Fibroblast of lung (primary cell): Measurements from ENCODE around the gene GSTA5.

Source experiments
- EZH2 ChIP-seq: IDR thresholded peaks from 2 replicates; pipeline ENCODE4 v1.5.1; 2012; ENCODE audit warnings: low read length, control low read depth, mild to moderate bottlenecking; ENCODE audit errors: missing control alignments
- TF ChIP-seq, protein P1 (sequence below), 2 donors: IDR thresholded peaks in 1 of 2; conservative IDR thresholded peaks in 1 of 2; 1 replicate in 1 of 2; 2 replicates in 1 of 2; pipeline ENCODE4 v1.5.1; 2011 to 2012; ENCODE audit warnings: low read length in 2 of 2, control low read depth in 1 of 2, inconsistent platforms in 1 of 2, low read depth in 1 of 2, mild to moderate bottlenecking in 1 of 2

DNA sequence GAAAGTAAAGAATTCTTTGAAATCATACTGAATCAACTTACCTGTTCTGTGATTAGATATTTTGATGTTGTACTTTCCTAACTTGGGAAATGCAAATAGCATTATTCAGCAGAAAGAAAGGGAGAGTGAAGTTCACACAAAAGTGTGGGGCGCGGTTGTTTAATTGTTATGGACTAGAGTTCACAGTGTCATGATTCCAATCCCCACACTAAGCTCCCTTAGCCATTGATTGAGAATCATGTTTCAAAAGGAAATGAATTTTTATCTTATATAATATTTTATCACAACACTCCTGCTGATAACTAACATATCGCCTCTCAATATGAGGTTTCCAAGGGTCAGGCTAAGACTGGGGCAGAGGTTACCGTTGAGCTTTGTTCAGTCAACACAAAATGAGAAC, 3.0 kb upstream of the GSTA5 start:
- TF ChIP-seq, protein P1, sequence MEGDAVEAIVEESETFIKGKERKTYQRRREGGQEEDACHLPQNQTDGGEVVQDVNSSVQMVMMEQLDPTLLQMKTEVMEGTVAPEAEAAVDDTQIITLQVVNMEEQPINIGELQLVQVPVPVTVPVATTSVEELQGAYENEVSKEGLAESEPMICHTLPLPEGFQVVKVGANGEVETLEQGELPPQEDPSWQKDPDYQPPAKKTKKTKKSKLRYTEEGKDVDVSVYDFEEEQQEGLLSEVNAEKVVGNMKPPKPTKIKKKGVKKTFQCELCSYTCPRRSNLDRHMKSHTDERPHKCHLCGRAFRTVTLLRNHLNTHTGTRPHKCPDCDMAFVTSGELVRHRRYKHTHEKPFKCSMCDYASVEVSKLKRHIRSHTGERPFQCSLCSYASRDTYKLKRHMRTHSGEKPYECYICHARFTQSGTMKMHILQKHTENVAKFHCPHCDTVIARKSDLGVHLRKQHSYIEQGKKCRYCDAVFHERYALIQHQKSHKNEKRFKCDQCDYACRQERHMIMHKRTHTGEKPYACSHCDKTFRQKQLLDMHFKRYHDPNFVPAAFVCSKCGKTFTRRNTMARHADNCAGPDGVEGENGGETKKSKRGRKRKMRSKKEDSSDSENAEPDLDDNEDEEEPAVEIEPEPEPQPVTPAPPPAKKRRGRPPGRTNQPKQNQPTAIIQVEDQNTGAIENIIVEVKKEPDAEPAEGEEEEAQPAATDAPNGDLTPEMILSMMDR (conservative IDR thresholded peaks at IDR 0.05 in 1 of 2, IDR thresholded peaks at IDR 0.05 in 1 of 2; ENCODE audit: low read depth in 1 of 2, low read length in 2 of 2) = no peak
- no peak for TF ChIP-seq EZH2
